BLaER1 treated with 17β-estradiol and CSF1 and Interleukin-3, amounts not matched to agents 10 nM and 100 nM (cell line): ENCODE results near the gene CSRP1.
A peak's percentile ranks its signal among the peaks of the same experiment; 100 is the strongest.
"Not testable (repeated sequence)": the region's sequence is repeated elsewhere in the genome, so short reads cannot be mapped to it uniquely, and the experiment has no call there.

Source experiments
- H3K27ac ChIP-seq, 11 experiments: shearing (Covaris generic); formaldehyde crosslinking; 2 replicates each; pipeline ENCODE4 v1.8.1; 2022
- H3K27me3 ChIP-seq, 11 experiments: shearing (Covaris generic); formaldehyde crosslinking; 2 replicates each; pipeline ENCODE4 v1.8.1; 2022
- H3K36me3 ChIP-seq, 11 experiments: shearing (Covaris generic); formaldehyde crosslinking; 2 replicates each; pipeline ENCODE4 v1.8.1; 2022
- H3K4me1 ChIP-seq, 10 experiments: shearing (Covaris generic); formaldehyde crosslinking; 2 replicates each; pipeline ENCODE4 v1.8.1; 2022
- H3K4me2 ChIP-seq, 11 experiments: shearing (Covaris generic); formaldehyde crosslinking; 2 replicates each; pipeline ENCODE4 v1.8.1; 2022
- H3K4me3 ChIP-seq, 10 experiments: shearing (Covaris generic); formaldehyde crosslinking; 2 replicates each; pipeline ENCODE4 v1.8.1; 2022
- H3K9ac ChIP-seq, 11 experiments: shearing (Covaris generic); formaldehyde crosslinking; 2 replicates each; pipeline ENCODE4 v1.8.1; 2022
- H3K9me3 ChIP-seq, 11 experiments: shearing (Covaris generic); formaldehyde crosslinking; replicated peaks in 1 of 11; 2 replicates each; pipeline ENCODE4 v1.8.1; 2022
- H4K20me1 ChIP-seq, 11 experiments: shearing (Covaris generic); formaldehyde crosslinking; 2 replicates each; pipeline ENCODE4 v1.8.1; 2022
- Cebpa-rat ChIP-seq, 11 experiments: shearing (Covaris generic); IDR thresholded peaks; 2 replicates each; pipeline ENCODE4 v1.8.1; 2022

Gene CSRP1

GRCh38 chr1:201499795-201500669 lies 6.9 kb downstream of the CSRP1 start:
- no peak overlapping the region for H3K9ac ChIP-seq
- no peak overlapping the region for H3K27ac ChIP-seq
- no peak for TF ChIP-seq Cebpa-rat (IDR thresholded peaks at IDR 0.05)
- H3K36me3 ChIP-seq = peaks cover 9 to 41% (median 16%) of the 10 kb centered on the region in 11 experiments
- no peaks in the 10 kb centered on the region for H3K9me3 ChIP-seq
- H4K20me1 ChIP-seq = peaks cover 0 to 77% (median 26%) of the 10 kb centered on the region in 11 experiments; a peak in 16 of 22 replicates
- no peak overlapping the region for H3K4me3 ChIP-seq
- H3K4me2 ChIP-seq = no peak overlapping the region
- H3K4me1 ChIP-seq = peaks cover 6 to 36% (median 26%) of the 10 kb centered on the region in 10 experiments
- H3K27me3 ChIP-seq = no peaks in the 10 kb centered on the region

GRCh38 chr1:201499191-201499590 lies 7.7 kb downstream of the CSRP1 start:
- Histone ChIP-seq H3K9me3 (peaks cover 0 to 4% (median 0%) of the 10 kb centered on the region in 11 experiments; a peak in 5 of 22 replicates), H3K9ac (no peak overlapping the region), H3K4me2 (no peak overlapping the region), H3K27me3 (no peaks in the 10 kb centered on the region), H3K4me3 (no peak overlapping the region), H3K36me3 (peaks cover 18 to 50% (median 25%) of the 10 kb centered on the region in 11 experiments), H3K27ac (no peak overlapping the region), H3K4me1 (peaks cover 0 to 29% (median 19%) of the 10 kb centered on the region in 10 experiments; a peak in 17 of 20 replicates), H4K20me1 (peaks cover 0 to 69% (median 26%) of the 10 kb centered on the region in 11 experiments; a peak in 16 of 22 replicates)
- no peak for TF ChIP-seq Cebpa-rat (IDR thresholded peaks at IDR 0.05)

DNA sequence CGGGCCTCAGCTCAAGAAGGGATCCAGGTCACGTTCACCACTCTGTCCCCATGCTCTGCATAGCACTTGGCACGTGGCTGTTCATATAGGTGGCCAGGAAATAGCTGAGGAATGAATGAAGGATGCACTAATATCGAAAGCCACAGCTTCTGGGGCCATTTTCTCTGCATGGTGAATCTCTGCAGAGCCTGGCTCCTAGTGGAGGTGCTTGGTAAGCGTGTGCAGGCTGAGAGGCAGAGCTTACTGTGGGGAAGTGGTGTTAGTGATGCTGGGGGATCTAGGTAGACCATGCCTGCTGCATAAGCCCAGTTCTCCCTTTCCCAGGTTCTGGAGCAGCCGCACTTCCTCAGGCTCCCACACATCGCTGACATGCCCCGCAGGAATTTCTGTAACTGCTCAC lies 8.3 kb downstream of the CSRP1 start:
- no peak for TF ChIP-seq Cebpa-rat (IDR thresholded peaks at IDR 0.05)
- no peak overlapping the region for H3K27ac ChIP-seq
- H3K9me3 ChIP-seq = peaks cover 0 to 10% (median 4%) of the 10 kb centered on the region in 11 experiments; a peak in 13 of 22 replicates
- H3K4me3 ChIP-seq = no peak overlapping the region
- peaks cover 23 to 54% (median 30%) of the 10 kb centered on the region in 11 experiments for H3K36me3 ChIP-seq
- H3K9ac ChIP-seq = no peak overlapping the region
- peaks cover 0 to 28% (median 17%) of the 10 kb centered on the region in 10 experiments; a peak in 17 of 20 replicates for H3K4me1 ChIP-seq
- no peaks in the 10 kb centered on the region for H3K27me3 ChIP-seq
- no peak overlapping the region for H3K4me2 ChIP-seq
- H4K20me1 ChIP-seq = peaks cover 0 to 64% (median 26%) of the 10 kb centered on the region in 11 experiments; a peak in 16 of 22 replicates

DNA sequence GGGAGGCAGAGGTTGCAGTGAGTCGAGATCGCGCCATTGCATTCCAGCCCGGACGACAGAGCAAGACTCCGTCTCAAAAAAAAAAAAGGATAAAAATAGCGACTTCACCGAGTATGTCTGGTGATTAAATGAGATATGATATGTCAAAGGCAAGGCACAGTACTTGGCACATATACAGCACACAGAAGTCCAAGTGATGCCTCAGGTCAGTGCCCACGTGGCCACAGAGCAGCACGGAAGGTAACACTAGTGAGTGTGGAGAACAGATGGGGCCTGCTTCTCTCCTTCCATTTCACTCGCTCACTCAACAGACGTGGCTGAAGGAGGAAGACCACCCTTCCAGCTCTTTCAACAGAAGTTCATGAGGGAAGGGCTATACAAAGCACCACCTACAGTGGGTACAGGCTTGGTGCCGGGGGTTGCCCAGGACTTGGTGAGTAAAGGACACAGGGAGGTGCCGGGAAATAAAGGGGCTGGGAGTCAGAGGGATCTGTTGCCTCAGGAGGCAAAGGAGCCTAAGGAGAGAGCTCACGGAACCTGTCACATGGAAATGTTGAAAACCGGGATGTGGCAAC lies 8.9 kb downstream of the CSRP1 start:
- H3K4me2 ChIP-seq = no peak overlapping the region
- H4K20me1 ChIP-seq = peaks cover 0 to 58% (median 24%) of the 10 kb centered on the region in 11 experiments; a peak in 16 of 22 replicates
- H3K27me3 ChIP-seq = no peaks in the 10 kb centered on the region
- H3K4me1 ChIP-seq = peaks cover 0 to 22% (median 12%) of the 10 kb centered on the region in 10 experiments; a peak in 16 of 20 replicates
- H3K27ac ChIP-seq = no peak overlapping the region
- peaks cover 0 to 16% (median 7%) of the 10 kb centered on the region in 11 experiments; a peak in 13 of 22 replicates for H3K9me3 ChIP-seq
- no peak for TF ChIP-seq Cebpa-rat (IDR thresholded peaks at IDR 0.05)
- H3K9ac ChIP-seq = no peak overlapping the region
- no peak overlapping the region for H3K4me3 ChIP-seq
- H3K36me3 ChIP-seq = peaks cover 29 to 54% (median 36%) of the 10 kb centered on the region in 11 experiments

DNA sequence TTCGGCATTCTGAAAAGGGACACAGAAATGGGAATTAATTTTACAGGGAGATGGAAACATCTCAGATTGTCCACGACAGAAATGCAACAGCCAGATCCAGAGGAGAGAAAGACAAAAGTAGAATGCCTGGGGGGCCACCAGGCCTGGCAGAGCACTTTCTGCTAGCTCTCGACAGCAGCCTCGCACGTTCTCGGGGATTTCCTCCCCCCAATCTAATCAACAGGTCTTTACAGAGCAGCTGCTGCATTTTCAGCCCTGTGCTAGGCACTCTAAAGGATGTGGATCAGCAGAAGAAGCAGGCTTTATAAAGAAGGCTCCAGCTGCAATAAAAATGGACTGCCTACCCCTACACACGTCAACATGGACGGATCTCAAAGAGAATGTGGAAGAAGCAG lies 10.6 kb downstream of the CSRP1 start:
- peak overlapping the region in 7 of 11 experiments; percentile 19 to 54 (median 46); a peak in 11 of 22 replicates for H3K4me2 ChIP-seq
- H3K9ac ChIP-seq = no peak overlapping the region; a peak in 1 of 22 replicates
- H3K4me1 ChIP-seq = peaks cover 6 to 17% (median 10%) of the 10 kb centered on the region in 10 experiments

DNA sequence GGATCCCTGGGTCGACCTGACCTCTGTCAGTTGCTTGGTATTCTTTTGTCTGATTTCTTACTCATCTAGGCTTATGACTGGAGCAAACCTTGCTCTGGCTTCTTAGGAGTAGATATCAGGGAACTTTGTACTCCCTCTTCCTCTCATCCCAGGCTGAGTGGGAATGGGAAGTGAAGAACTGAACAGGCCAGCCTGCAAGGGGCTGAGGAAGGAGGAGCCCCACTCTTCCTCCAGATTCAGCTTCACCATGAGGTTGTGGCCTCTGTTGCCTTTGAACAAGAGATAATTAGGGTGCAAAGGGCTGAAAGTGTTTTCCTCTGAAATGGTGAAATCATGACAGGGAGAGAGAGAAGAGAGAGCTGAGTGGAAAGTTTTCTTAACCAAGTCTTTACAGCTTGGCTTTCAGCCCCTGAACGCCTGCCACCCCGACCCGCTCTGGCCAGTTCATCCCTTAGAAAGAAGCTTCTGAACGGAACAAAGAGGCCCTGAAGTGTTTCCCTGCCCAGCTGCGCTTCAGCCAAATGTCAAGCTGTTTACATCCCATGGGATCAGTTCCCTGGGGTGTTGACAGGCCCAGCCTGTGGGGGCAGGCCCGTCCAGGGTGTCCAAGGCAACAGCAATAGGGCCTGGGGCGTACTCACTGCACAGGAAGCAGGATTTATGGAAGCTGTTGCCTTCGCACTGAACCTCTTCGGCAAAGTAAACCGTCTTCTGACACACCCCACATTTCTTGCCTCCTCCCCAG lies 11.2 kb downstream of the CSRP1 start:
- H3K27ac ChIP-seq = no peak overlapping the region
- TF ChIP-seq Cebpa-rat (IDR thresholded peaks at IDR 0.05) = no peak
- peak overlapping the region in 7 of 11 experiments; percentile 19 to 54 (median 46); a peak in 13 of 22 replicates for H3K4me2 ChIP-seq
- peaks cover 0 to 52% (median 17%) of the 10 kb centered on the region in 11 experiments; a peak in 16 of 22 replicates for H4K20me1 ChIP-seq
- peaks cover 0 to 20% (median 7%) of the 10 kb centered on the region in 11 experiments; a peak in 13 of 22 replicates for H3K9me3 ChIP-seq
- H3K27me3 ChIP-seq = no peaks in the 10 kb centered on the region
- H3K9ac ChIP-seq = peak overlapping the region in 2 of 11 experiments; percentile 2 to 35; a peak in 2 of 22 replicates
- peaks cover 12 to 22% (median 15%) of the 10 kb centered on the region in 10 experiments for H3K4me1 ChIP-seq
- H3K4me3 ChIP-seq = no peak overlapping the region
- H3K36me3 ChIP-seq = peaks cover 36 to 66% (median 44%) of the 10 kb centered on the region in 11 experiments

More for the DNA sequence above, 10.6 kb downstream of the CSRP1 start:
- H3K36me3 ChIP-seq = peaks cover 36 to 66% (median 44%) of the 10 kb centered on the region in 11 experiments
- no peak overlapping the region for H3K4me3 ChIP-seq
- H3K9me3 ChIP-seq = peaks cover 0 to 20% (median 7%) of the 10 kb centered on the region in 11 experiments; a peak in 13 of 22 replicates
- H4K20me1 ChIP-seq = peaks cover 0 to 52% (median 23%) of the 10 kb centered on the region in 11 experiments; a peak in 16 of 22 replicates
- no peak overlapping the region for H3K27ac ChIP-seq
- H3K27me3 ChIP-seq = no peaks in the 10 kb centered on the region
- no peak for TF ChIP-seq Cebpa-rat (IDR thresholded peaks at IDR 0.05)

DNA sequence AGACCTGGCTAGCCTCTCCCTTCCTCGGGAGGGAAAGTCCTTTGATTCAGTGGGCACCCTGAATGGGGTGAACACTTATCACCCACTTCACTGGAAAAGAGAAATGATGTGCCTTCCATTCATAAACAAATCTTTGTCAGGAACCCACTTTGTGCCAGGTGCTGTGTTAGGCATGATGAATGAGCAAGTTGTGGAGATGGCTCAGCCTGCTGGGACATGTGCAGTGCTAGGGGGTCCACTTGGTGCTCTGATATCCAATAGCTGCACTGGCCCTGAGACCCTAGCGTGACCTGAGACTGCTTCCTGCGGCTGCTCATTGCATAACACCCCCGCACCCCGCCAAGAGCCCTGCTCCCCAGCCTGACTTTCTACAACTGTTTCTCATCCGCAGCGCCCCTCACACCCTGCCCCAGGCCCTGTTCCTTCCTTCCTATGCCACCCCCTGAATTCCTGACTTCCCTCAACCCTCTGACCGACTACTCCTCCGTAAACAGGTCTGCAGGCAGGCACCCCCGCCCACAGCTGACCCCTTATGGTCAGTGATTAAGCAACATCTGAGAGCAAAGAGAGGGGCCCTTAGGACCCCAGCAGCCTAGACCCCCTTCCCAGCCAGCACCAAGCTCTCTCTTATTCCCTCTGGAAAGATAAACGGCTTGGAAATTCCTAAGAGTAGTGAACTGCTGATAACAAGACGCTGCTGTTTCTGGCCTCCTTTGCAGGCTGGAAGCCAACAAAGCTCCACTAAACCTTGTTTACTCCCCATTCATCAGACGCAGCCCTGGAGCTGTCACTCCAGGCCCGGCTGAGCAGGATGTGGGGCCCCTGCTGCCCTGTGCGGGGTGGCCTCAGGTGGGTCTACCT lies 12.9 kb downstream of the CSRP1 start:
- H3K27me3 ChIP-seq = no peaks in the 10 kb centered on the region
- H3K9me3 ChIP-seq = peaks cover 0 to 20% (median 7%) of the 10 kb centered on the region in 11 experiments; a peak in 13 of 22 replicates
- no peak overlapping the region for H3K27ac ChIP-seq
- TF ChIP-seq Cebpa-rat (IDR thresholded peaks at IDR 0.05) = no peak
- H3K4me3 ChIP-seq = no peak overlapping the region
- peaks cover 0 to 39% (median 11%) of the 10 kb centered on the region in 11 experiments; a peak in 15 of 22 replicates for H4K20me1 ChIP-seq
- H3K4me1 ChIP-seq = peaks cover 26 to 40% (median 31%) of the 10 kb centered on the region in 10 experiments
- no peak overlapping the region for H3K9ac ChIP-seq
- H3K36me3 ChIP-seq = peaks cover 44 to 72% (median 53%) of the 10 kb centered on the region in 11 experiments
- H3K4me2 ChIP-seq = no peak overlapping the region

DNA sequence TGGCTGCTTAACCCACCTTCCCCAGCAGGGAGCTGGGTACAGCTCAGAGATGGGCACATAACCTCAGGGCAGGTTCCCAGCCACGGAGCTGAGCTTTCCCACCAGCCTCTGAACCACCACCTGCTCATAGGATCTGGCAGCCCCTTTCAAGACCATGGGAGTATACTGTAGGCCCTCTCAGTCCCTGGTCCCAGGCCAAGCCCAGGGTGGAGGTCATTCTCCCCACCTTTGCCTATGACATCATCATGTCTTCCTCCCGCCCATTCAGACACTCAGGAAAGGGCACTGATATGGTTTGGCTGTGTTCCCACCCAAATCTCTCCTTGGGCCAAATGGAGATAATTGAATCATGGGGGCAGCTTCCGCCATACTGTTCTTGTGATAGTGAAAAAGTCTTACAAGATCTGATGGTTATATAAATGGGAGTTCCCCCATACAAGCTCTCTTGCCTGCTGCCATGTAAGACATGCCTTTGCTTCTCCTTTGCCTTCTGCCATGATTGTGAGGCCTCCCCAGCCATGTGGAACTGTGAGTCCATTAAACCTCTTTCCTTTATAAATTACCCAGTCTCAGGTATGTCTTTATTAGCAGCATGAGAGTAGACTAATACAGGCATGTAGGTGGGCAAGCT lies 13.8 kb downstream of the CSRP1 start:
- H3K27me3 ChIP-seq, H3K9ac ChIP-seq, H3K4me3 ChIP-seq, H3K4me2 ChIP-seq, H3K27ac ChIP-seq: not testable (repeated sequence)
- Histone ChIP-seq H3K36me3 (peaks cover 50 to 79% (median 58%) of the 10 kb centered on the region in 11 experiments), H3K9me3 (peaks cover 0 to 20% (median 7%) of the 10 kb centered on the region in 11 experiments; a peak in 13 of 22 replicates), H4K20me1 (peaks cover 0 to 34% (median 3%) of the 10 kb centered on the region in 11 experiments; a peak in 9 of 22 replicates), H3K4me1 (peaks cover 26 to 43% (median 34%) of the 10 kb centered on the region in 10 experiments)
